ENCODE measurements around the gene FGB.

FGB gene

DNA sequence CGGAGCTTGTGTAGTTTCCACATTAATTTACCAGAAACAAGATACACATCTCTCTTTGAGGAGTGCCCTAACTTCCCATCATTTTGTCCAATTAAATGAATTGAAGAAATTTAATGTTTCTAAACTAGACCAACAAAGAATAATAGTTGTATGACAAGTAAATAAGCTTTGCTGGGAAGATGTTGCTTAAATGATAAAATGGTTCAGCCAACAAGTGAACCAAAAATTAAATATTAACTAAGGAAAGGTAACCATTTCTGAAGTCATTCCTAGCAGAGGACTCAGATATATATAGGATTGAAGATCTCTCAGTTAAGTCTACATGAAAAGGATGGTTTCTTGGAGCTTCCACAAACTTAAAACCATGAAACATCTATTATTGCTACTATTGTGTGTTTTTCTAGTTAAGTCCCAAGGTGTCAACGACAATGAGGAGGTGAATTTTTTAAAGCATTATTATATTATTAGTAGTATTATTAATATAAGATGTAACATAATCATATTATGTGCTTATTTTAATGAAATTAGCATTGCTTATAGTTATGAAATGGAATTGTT lies at the start of gene FGB:
TSS of gene FGB (plus strand) at position 315 of the 558 bp plus-strand sequence. CDS start at position 323, 8 bp downstream.
- no peak for DNase-seq (ENCODE audit: low read depth)
- TF ChIP-seq, protein P1, sequence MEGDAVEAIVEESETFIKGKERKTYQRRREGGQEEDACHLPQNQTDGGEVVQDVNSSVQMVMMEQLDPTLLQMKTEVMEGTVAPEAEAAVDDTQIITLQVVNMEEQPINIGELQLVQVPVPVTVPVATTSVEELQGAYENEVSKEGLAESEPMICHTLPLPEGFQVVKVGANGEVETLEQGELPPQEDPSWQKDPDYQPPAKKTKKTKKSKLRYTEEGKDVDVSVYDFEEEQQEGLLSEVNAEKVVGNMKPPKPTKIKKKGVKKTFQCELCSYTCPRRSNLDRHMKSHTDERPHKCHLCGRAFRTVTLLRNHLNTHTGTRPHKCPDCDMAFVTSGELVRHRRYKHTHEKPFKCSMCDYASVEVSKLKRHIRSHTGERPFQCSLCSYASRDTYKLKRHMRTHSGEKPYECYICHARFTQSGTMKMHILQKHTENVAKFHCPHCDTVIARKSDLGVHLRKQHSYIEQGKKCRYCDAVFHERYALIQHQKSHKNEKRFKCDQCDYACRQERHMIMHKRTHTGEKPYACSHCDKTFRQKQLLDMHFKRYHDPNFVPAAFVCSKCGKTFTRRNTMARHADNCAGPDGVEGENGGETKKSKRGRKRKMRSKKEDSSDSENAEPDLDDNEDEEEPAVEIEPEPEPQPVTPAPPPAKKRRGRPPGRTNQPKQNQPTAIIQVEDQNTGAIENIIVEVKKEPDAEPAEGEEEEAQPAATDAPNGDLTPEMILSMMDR (conservative IDR thresholded peaks at IDR 0.05; ENCODE audit: low read depth, low read length) = no peak

DNA sequence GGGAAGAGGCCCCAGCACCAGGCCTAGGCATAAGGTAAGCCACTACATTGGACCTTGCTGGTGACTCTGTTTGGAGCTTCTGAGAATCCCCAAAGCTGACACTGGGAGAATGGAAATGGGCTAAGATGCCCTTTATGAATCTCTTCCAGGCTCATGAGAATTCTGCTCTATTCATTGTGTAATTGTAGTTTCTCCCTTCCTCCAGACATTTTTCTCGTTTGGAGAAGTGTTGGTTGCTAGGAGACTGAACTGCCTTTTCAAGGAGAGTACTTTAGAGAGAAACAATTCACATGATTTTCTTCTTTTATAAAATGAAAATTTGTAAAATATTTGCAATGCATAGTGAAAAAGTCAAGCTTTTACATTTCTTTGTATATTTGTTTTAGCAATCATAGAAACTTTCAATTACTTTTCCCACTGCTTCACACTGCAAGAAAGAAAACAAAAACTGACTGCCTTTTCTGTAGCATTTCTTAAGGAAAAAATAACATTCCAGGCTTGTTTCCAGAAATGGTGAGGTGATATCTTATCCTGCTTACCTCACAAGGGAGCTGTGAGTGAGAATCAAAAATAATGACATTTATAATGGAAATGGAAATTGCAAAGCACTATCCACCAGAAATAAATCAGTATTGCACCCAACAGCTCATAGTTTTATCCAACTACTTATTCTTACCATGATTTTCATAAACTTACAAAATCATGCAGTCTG lies 46.3 kb upstream of the FGB start:
- TF ChIP-seq, protein P1 (conservative IDR thresholded peaks at IDR 0.05; ENCODE audit: low read depth, low read length) = no peak
- DNase-seq (ENCODE audit: low read depth) = no peak
- no peak overlapping the region for H3K4me3 ChIP-seq (ENCODE audit: low read depth, low read length)

More for the DNA sequence above, at the start of gene FGB:
- no peak within 1 kb of the TSS for H3K4me3 ChIP-seq (ENCODE audit: low read depth, low read length)

DNA sequence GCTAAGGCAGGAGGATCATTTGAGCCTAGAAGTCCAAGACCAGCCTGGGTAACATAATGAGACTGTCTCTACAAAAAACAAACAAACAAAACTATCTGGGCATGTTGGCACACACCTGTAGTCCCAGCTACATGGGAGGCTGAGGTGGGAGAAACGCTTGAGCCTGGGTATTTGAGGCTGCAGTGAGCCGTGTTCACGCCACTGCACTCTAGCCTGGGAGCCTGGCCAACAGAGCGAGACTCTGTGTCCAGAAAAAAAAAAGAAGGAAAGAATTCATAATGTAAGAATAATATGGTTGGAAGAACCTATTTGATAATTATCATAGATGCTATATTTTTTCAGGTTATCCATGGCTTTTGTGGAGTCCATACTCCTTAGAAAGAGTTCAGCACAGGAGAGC lies 45.2 kb upstream of the FGB start:
- no peak for DNase-seq (ENCODE audit: low read depth)
- no peak overlapping the region for H3K4me3 ChIP-seq (ENCODE audit: low read depth, low read length)
- TF ChIP-seq, protein P1 (conservative IDR thresholded peaks at IDR 0.05; ENCODE audit: low read depth, low read length) = no peak

DNA sequence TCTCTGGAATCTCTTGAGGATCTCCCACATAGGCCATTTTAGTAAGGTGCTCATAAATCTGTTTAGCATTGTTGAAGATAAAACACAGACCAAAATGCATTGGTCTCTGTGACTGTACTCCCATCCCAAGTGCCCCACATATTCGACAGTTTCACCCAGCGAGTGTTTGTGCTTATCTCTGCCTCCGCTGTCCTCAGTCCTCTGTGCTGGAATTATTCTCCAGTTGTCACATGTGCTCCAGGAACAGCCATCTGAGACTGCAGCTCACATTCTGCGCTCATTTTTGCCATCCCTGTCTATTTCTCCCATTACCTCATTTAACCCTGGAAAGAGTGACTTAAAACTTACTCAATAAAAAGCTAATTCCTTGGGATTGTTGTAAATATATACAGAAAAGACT lies 43.6 kb upstream of the FGB start:
- H3K4me3 ChIP-seq (ENCODE audit: low read depth, low read length) = no peak overlapping the region
- TF ChIP-seq, protein P1 (conservative IDR thresholded peaks at IDR 0.05; ENCODE audit: low read depth, low read length) = no peak
- no peak for DNase-seq (ENCODE audit: low read depth)

DNA sequence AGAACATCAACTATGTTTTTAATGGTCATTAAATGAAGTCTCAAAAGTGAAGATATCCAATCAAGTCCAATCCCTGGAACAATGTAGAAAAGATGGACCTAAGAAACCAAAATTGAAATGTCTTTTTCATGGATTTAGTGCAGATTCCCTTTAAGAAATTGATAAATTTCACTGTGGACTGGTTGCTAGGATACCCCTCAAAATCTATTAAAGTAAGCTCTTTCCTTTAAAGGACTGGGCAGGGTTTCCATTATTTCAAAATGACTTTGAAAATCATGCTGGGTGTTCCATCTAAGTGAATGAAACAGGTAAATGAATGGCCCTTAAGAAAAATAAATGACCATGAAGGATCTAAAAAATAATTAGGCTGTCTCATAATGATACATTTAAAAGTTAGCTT lies 41.2 kb upstream of the FGB start:
- TF ChIP-seq, protein P1 (conservative IDR thresholded peaks at IDR 0.05; ENCODE audit: low read depth, low read length) = no peak
- no peak for DNase-seq (ENCODE audit: low read depth)
- H3K4me3 ChIP-seq (ENCODE audit: low read depth, low read length) = no peak overlapping the region

DNA sequence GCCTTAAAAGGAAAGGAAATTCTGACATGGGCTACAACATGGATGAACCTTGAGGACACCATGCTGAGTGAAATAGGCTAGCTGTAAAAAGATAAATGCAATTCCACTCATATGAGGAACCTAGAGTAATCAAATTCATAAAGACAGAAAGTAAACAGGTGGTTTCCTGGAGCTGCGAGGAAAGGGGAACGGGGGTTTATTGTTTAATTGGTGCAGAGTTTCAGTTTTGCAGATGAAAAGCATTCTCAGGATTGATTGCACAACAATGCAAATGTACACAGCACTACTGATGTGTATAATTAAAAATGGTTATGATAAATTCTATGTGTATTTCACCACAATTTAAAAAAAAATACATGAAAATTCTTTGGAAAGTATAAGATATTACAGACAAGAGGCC lies 36.7 kb upstream of the FGB start:
- TF ChIP-seq, protein P1 (conservative IDR thresholded peaks at IDR 0.05; ENCODE audit: low read depth, low read length) = no peak
- no peak overlapping the region for H3K4me3 ChIP-seq (ENCODE audit: low read depth, low read length)

DNA sequence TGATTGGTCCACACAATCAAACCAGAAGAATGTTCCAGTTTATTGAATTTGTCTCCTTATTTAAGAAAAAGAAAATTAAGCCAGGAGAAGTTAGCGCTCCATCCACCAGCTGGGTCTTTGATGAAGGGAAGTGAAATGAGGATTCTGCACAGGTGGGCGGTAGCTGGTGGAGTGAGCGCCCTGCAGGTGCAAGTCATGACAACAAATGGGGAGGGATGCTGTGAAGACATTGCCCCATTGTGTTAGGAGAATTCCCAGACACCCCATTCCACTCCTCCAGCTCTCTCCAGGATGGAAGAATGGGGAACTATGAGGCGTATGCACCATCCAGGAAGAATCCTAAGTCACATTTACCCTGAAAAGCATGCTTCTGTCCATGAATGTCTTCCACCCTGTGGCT lies 35.5 kb upstream of the FGB start:
- TF ChIP-seq, protein P1 (conservative IDR thresholded peaks at IDR 0.05; ENCODE audit: low read depth, low read length) = no peak
- no peak for DNase-seq (ENCODE audit: low read depth)
- no peak overlapping the region for H3K4me3 ChIP-seq (ENCODE audit: low read depth, low read length)

More for the DNA sequence above, 36.7 kb upstream of the FGB start:
- DNase-seq (ENCODE audit: low read depth) = no peak
